ENCODE data around the gene SEMG2. TPM values are rescaled to one million over a fixed set of nuclear protein-coding genes. Genes with fewer than 3 reads are reported as not detected.

SEMG2 gene
- total RNA-seq, 2 experiments from 2014 or later: not detected

- no peak within 1 kb of the TSS for H3K27ac Mint-ChIP-seq
- H3K4me1 Mint-ChIP-seq: peaks cover 7% of the 10 kb centered on the region
- H3K4me3 Mint-ChIP-seq: no peak within 1 kb of the TSS
- H3K27me3 Mint-ChIP-seq: peaks cover 38% of the 10 kb centered on the region
- H3K9me3 Mint-ChIP-seq: no peaks in the 10 kb centered on the region
- no peaks in the 10 kb centered on the region for H3K36me3 Mint-ChIP-seq
- no peak for DNase-seq
These were observed 33.5 kb downstream of the SEMG2 start, which contains the start of gene SLPI for GRCh38 chr20:45254383-45255262. Gene SLPI (minus strand): TSS chr20:45254564. CDS start chr20:45254543, 21 bp downstream.

GRCh38 chr20:45257161-45257560 is 36.0 kb downstream of the SEMG2 start:
- Mint-ChIP-seq H3K27me3 (peaks cover 30% of the 10 kb centered on the region), H3K4me3 (no peak overlapping the region), H3K9me3 (no peaks in the 10 kb centered on the region)

GRCh38 chr20:45257711-45258110 is 36.5 kb downstream of the SEMG2 start:
- H3K9me3 Mint-ChIP-seq: no peaks in the 10 kb centered on the region
- peaks cover 7% of the 10 kb centered on the region for H3K4me1 Mint-ChIP-seq
- no peaks in the 10 kb centered on the region for H3K36me3 Mint-ChIP-seq
- DNase-seq: no peak
- no peak overlapping the region for H3K27ac Mint-ChIP-seq
- no peak overlapping the region for H3K4me3 Mint-ChIP-seq
- H3K27me3 Mint-ChIP-seq: peaks cover 29% of the 10 kb centered on the region

More at GRCh38 chr20:45257161-45257560, 36.0 kb downstream of the SEMG2 start:
- Mint-ChIP-seq H3K36me3 (no peaks in the 10 kb centered on the region), H3K27ac (no peak overlapping the region), H3K4me1 (peaks cover 7% of the 10 kb centered on the region)
- DNase-seq: no peak

GRCh38 chr20:45258259-45258658 is 37.1 kb downstream of the SEMG2 start:
- Mint-ChIP-seq H3K36me3 (no peaks in the 10 kb centered on the region), H3K27ac (no peak overlapping the region), H3K27me3 (peaks cover 33% of the 10 kb centered on the region), H3K4me3 (no peak overlapping the region), H3K4me1 (peaks cover 7% of the 10 kb centered on the region), H3K9me3 (no peaks in the 10 kb centered on the region)
- no peak for DNase-seq

- peaks cover 7% of the 10 kb centered on the region for H3K4me1 Mint-ChIP-seq
- no peaks in the 10 kb centered on the region for H3K9me3 Mint-ChIP-seq
- H3K4me3 Mint-ChIP-seq: no peak overlapping the region
- no peak for DNase-seq
- H3K27me3 Mint-ChIP-seq: peaks cover 33% of the 10 kb centered on the region
- H3K27ac Mint-ChIP-seq: no peak overlapping the region
- H3K36me3 Mint-ChIP-seq: no peaks in the 10 kb centered on the region
These were observed 37.5 kb downstream of the SEMG2 start for GRCh38 chr20:45258664-45259063.

- Mint-ChIP-seq H3K9me3 (no peaks in the 10 kb centered on the region), H3K27ac (no peak overlapping the region), H3K4me3 (no peak overlapping the region), H3K4me1 (no peaks in the 10 kb centered on the region), H3K36me3 (no peaks in the 10 kb centered on the region), H3K27me3 (peaks cover 40% of the 10 kb centered on the region)
- no peak for DNase-seq
These were observed 42.5 kb downstream of the SEMG2 start for GRCh38 chr20:45263556-45264266.

DNA sequence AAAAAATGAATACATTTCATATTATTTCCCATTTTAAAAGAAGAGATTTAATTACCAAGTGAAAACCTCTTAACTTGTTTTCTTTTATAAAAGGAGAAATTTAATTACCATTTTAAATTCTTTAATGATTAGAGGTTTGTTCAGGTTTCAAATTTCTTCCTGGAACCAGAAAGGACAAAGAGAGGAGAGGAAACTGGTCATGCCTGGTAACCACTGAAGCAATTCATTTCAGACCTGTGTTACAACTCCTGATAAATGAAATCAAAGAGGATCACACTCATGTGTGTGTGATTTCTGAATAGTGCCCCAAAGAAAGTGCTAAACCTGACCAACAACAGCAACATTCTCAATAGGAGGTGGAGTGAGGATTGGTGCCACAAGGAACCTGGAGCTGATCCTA is 45.8 kb downstream of the SEMG2 start:
- no peak overlapping the region for H3K4me3 Mint-ChIP-seq
- H3K4me1 Mint-ChIP-seq: no peaks in the 10 kb centered on the region
- H3K27me3 Mint-ChIP-seq: peaks cover 49% of the 10 kb centered on the region
- DNase-seq: no peak
- no peaks in the 10 kb centered on the region for H3K36me3 Mint-ChIP-seq
- H3K9me3 Mint-ChIP-seq: no peaks in the 10 kb centered on the region
- no peak overlapping the region for H3K27ac Mint-ChIP-seq

DNA sequence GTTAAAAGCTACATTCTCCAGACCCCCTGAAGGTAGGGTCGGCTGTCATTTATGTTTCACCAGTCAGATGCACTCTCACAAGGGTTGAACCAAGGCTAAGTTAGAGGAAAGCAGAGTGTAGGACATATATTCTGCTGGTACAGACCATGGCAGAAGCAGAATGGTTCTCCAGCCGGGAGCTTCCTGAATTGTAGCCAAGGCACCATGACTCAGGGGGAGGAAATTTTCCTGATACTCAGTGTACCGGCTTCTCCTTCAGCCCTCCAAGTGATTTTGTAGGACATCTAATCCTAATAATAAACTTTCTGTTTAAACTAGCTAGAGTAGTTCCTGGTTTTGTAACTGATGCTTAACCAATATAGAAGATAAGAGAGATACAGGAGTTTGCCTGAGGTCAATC is 47.4 kb downstream of the SEMG2 start:
- no peak for DNase-seq
- H3K9me3 Mint-ChIP-seq: no peaks in the 10 kb centered on the region
- H3K4me1 Mint-ChIP-seq: no peaks in the 10 kb centered on the region
- H3K4me3 Mint-ChIP-seq: no peak overlapping the region
- H3K27ac Mint-ChIP-seq: no peak overlapping the region
- no peaks in the 10 kb centered on the region for H3K36me3 Mint-ChIP-seq
- peaks cover 52% of the 10 kb centered on the region for H3K27me3 Mint-ChIP-seq

DNA sequence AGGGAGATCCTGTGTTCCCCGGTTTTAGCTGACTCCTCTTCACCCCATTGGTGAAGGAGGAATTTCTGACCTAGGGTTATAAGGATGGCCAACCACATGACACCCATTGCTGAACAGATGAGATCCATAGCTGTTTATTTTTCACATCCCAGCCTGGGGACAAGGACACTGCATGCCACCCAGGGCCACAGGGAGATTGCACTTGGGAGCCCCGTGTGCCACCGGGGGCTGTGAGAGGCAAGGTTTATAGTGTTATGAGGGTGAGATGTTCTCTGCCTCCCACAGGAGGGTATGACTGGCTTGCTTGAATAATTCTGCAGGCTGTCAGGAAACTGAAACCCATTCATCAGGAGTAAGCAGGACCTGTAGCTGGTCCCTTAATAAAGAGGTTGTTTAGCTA is 47.9 kb downstream of the SEMG2 start:
- H3K27me3 Mint-ChIP-seq: peaks cover 56% of the 10 kb centered on the region
- H3K9me3 Mint-ChIP-seq: no peaks in the 10 kb centered on the region
- H3K27ac Mint-ChIP-seq: no peak overlapping the region
- H3K4me3 Mint-ChIP-seq: no peak overlapping the region
- DNase-seq: no peak
- no peaks in the 10 kb centered on the region for H3K4me1 Mint-ChIP-seq
- H3K36me3 Mint-ChIP-seq: no peaks in the 10 kb centered on the region

DNA sequence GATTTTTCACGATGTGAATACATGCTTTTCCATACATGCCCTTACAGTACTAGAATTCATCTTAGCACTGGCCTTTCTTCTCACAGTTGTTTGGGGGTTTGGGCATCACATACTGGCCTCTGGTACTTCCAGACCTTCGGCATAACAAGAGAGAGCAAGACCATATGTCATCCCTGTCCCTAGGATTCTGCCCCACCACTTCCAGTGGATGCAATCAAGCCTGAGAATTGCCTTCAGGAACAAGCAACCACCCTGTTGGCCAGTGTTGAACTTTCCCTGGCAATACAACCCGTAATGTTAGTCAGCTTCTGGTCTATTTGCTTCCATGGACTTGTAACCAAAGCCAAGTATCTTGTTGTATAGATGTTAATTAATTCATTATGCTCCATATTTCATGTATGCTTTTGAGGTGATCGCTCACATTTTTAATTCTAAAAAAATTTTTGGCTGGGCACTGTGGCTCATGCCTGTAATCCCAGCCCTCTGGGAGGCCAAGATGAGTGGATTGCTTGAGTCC is 48.6 kb downstream of the SEMG2 start:
- Mint-ChIP-seq H3K4me1 (no peaks in the 10 kb centered on the region), H3K9me3 (no peaks in the 10 kb centered on the region), H3K4me3 (no peak overlapping the region), H3K27ac (no peak overlapping the region), H3K36me3 (no peaks in the 10 kb centered on the region), H3K27me3 (peaks cover 54% of the 10 kb centered on the region)
- DNase-seq: no peak

Other genes with a start within 250 kb of the SEMG2 start
- under 1 TPM; 0.56 to 0.70 TPM for gene KCNS1, start 120.2 kb upstream of the SEMG2 start, total RNA-seq
- under 1 TPM in 1 of 2 experiments, not detected in 1; 0.23 TPM for gene WFDC5, start 106.2 kb upstream of the SEMG2 start, total RNA-seq
- not detected for gene WFDC12, start 96.9 kb upstream of the SEMG2 start, total RNA-seq
- not detected for gene PI3, start 46.5 kb upstream of the SEMG2 start, total RNA-seq
- not detected for gene SEMG1, start 14.3 kb upstream of the SEMG2 start, total RNA-seq
- not detected for gene SLPI, start 33.2 kb downstream of the SEMG2 start, total RNA-seq
- not detected for gene RBPJL, start 85.5 kb downstream of the SEMG2 start, total RNA-seq
- 1 to 10 TPM in 1 of 2 experiments, under 1 TPM in 1; 0.64 to 1.1 TPM for gene MATN4, start 86.9 kb downstream of the SEMG2 start, total RNA-seq
- gene SDC4, start 127.1 kb downstream of the SEMG2 start, total RNA-seq: 10 to 100 TPM; 24.6 to 25.5 TPM
- 10 to 100 TPM; 21.5 to 26.6 TPM for gene SYS1, start 141.8 kb downstream of the SEMG2 start, total RNA-seq
- under 1 TPM; 0.40 to 0.41 TPM for gene TP53TG5, start 157.0 kb downstream of the SEMG2 start, total RNA-seq
- gene DBNDD2, start 186.9 kb downstream of the SEMG2 start, total RNA-seq: 10 to 100 TPM; 18.1 to 20.1 TPM
- gene PIGT, start 194.8 kb downstream of the SEMG2 start, total RNA-seq: 10 to 100 TPM; 48.0 to 55.4 TPM
- gene WFDC2, start 248.4 kb downstream of the SEMG2 start, total RNA-seq: under 1 TPM in 1 of 2 experiments, not detected in 1; 0.98 TPM